K562 (cell line): ENCODE data around the gene EMC1. TPM values are rescaled to one million over a fixed set of nuclear protein-coding genes. Genes with fewer than 3 reads are reported as not detected.

Source experiments
- CREB5 ChIP-seq: fragments of 250-450 bp; sonication (Bioruptor Pico); IDR thresholded peaks from 2 replicates; pipeline ENCODE4 v1.5.0; 2020; ENCODE audit warnings: mild to moderate bottlenecking
- CSDE1 ChIP-seq, 2 experiments: fragments of 450-650 bp; IDR thresholded peaks; 2 replicates each; pipeline ENCODE4 v1.6.1; 2016; ENCODE audit warnings: mild to moderate bottlenecking in 1 of 2
- KLF13 ChIP-seq: fragments of 450-650 bp; IDR thresholded peaks from 2 replicates; pipeline ENCODE4 v1.6.1; 2016; ENCODE audit warnings: missing genetic modification characterization, low read depth, mild to moderate bottlenecking, missing compliant biosample characterization, moderate library complexity, borderline replicate concordance
- MITF ChIP-seq: IDR thresholded peaks from 2 replicates; pipeline ENCODE4 v1.6.1; 2014; ENCODE audit warnings: antibody characterized with exemption
- MYNN ChIP-seq, 2 experiments: sonication (generic); formaldehyde crosslinking in 1 of 2; IDR thresholded peaks; 2 replicates each; pipeline versions ENCODE4 v1.5.0 to v1.6.1; 2016 to 2020; ENCODE audit warnings: antibody characterized with exemption in 1 of 2, missing genetic modification reagents in 1 of 2
- NR2F6 ChIP-seq: fragments of 450-650 bp; formaldehyde crosslinking; IDR thresholded peaks from 2 replicates; pipeline ENCODE4 v1.4.0; 2020; ENCODE audit warnings: mild to moderate bottlenecking
- PHF8 ChIP-seq: fragments of 200-600 bp; sonication (generic); IDR thresholded peaks from 2 replicates; pipeline ENCODE4 v1.6.1; 2012; ENCODE audit warnings: mixed run types, mild to moderate bottlenecking, inconsistent platforms, low read length, moderate library complexity, borderline replicate concordance
- POLR2AphosphoS2 ChIP-seq: IDR thresholded peaks from 2 replicates; pipeline ENCODE4 v1.6.1; 2012; ENCODE audit warnings: low read length, improper control_type of control experiment
- POLR2AphosphoS5 ChIP-seq: IDR thresholded peaks from 2 replicates; pipeline ENCODE4 v1.6.1; 2011; ENCODE audit warnings: mild to moderate bottlenecking, low read depth, low read length, moderate library complexity; ENCODE audit not compliant: control insufficient read depth, insufficient read depth
- PYGO2 ChIP-seq: fragments of 450-650 bp; IDR thresholded peaks from 2 replicates; pipeline ENCODE4 v1.6.1; 2016; ENCODE audit warnings: mild to moderate bottlenecking, missing genetic modification characterization, moderate library complexity, missing compliant biosample characterization
- RNF2 ChIP-seq: sonication (generic); IDR thresholded peaks from 2 replicates; pipeline ENCODE4 v1.6.1; 2016
- SAFB2 ChIP-seq: fragments of 200-400 bp; formaldehyde crosslinking; IDR thresholded peaks from 2 replicates; pipeline ENCODE4 v1.6.1; 2018; ENCODE audit warnings: borderline replicate concordance, low read length, low read depth, moderate library complexity; ENCODE audit not compliant: severe bottlenecking
- SMAD1 ChIP-seq: fragments of 150-350 bp; IDR thresholded peaks from 2 replicates; pipeline ENCODE4 v1.6.1; 2014; ENCODE audit warnings: low read length, low read depth; ENCODE audit not compliant: partially characterized antibody
- TFAP4 ChIP-seq: sonication (generic); formaldehyde crosslinking; IDR thresholded peaks from 2 replicates; pipeline ENCODE4 v1.8.0; 2022; ENCODE audit warnings: missing genetic modification reagents, mild to moderate bottlenecking, moderate library complexity, borderline replicate concordance
- USF1 ChIP-seq: sonication (generic); formaldehyde crosslinking; IDR thresholded peaks from 2 replicates; pipeline ENCODE4 v1.9.0; 2022; ENCODE audit warnings: mild to moderate bottlenecking, missing genetic modification reagents
- polyA plus RNA-seq, 8 experiments: library from polyadenylated mRNA; depleted of rRNA in 4 of 8; stranded (reverse) in 5 of 8; unstranded in 3 of 8; fragments of >200 nt; fragmentation: Nextera tagmentation in 2 of 8; fragmentation: Illumina TruSeq in 1 of 8; extraction: Ambion mirVana in 2 of 8; extraction: Trizol in 1 of 8; gene quantifications; 2 replicates each; pipeline versions ENCODE4 v1.2.1 to v1.2.3, GENCODE V29; 2011 to 2014; ENCODE audit warnings: inconsistent platforms in 1 of 8, missing spikeins in 1 of 8
- total RNA-seq, 7 experiments: library from RNA; depleted of rRNA in 6 of 7; stranded (reverse); fragments of >200 nt in 6 of 7; fragmentation: Illumina TruSeq in 2 of 7; extraction: Trizol in 2 of 7; gene quantifications; 2 replicates each; pipeline versions ENCODE4 v1.2.1 to v1.2.3, GENCODE V29; 2011 to 2021; ENCODE audit warnings: low replicate concordance in 1 of 7
- TF ChIP-seq, protein P1 (sequence below): fragments of 450-650 bp; IDR thresholded peaks from 2 replicates; pipeline ENCODE4 v1.6.1; 2018; ENCODE audit not compliant: partially characterized antibody
- TF ChIP-seq, protein P2 (sequence below): fragments of 450-650 bp; IDR thresholded peaks from 2 replicates; pipeline ENCODE4 v1.6.1; 2016; ENCODE audit warnings: low read depth, mild to moderate bottlenecking, moderate library complexity

The EMC1 gene
- total and polyA plus RNA-seq, 9 of the 15 experiments (the other 6 are each of a cell fraction or from before 2014, with no cell fraction given) = 17.8 to 88.2 (median 37.4) TPM

- TF ChIP-seq KLF13 (tag) (no peak), PHF8 (no peak), CREB5 (CRISPR knock-in tag) (no peak), CSDE1 (IDR thresholded peaks at IDR 0.05) (no peak), USF1 (CRISPR knock-in tag) (no peak), MITF (no peak), SMAD1 (no peak), NR2F6 (CRISPR knock-in tag) (no peak), POLR2AphosphoS5 (peak; percentile 37; the same call in 1 of the 2 replicates), TFAP4 (CRISPR knock-in tag) (peak; percentile 35; the same call in 1 of the 2 replicates), SAFB2 (no peak), PYGO2 (tag) (no peak), MYNN (IDR thresholded peaks at IDR 0.05) (peak; percentile 8; the same call in 1 of the 2 replicates), MYNN (CRISPR knock-in tag; IDR thresholded peaks at IDR 0.05) (no peak), RNF2 (no peak), POLR2AphosphoS2 (peak; percentile 58; the same call in 1 of the 2 replicates)
- TF ChIP-seq, protein P1, sequence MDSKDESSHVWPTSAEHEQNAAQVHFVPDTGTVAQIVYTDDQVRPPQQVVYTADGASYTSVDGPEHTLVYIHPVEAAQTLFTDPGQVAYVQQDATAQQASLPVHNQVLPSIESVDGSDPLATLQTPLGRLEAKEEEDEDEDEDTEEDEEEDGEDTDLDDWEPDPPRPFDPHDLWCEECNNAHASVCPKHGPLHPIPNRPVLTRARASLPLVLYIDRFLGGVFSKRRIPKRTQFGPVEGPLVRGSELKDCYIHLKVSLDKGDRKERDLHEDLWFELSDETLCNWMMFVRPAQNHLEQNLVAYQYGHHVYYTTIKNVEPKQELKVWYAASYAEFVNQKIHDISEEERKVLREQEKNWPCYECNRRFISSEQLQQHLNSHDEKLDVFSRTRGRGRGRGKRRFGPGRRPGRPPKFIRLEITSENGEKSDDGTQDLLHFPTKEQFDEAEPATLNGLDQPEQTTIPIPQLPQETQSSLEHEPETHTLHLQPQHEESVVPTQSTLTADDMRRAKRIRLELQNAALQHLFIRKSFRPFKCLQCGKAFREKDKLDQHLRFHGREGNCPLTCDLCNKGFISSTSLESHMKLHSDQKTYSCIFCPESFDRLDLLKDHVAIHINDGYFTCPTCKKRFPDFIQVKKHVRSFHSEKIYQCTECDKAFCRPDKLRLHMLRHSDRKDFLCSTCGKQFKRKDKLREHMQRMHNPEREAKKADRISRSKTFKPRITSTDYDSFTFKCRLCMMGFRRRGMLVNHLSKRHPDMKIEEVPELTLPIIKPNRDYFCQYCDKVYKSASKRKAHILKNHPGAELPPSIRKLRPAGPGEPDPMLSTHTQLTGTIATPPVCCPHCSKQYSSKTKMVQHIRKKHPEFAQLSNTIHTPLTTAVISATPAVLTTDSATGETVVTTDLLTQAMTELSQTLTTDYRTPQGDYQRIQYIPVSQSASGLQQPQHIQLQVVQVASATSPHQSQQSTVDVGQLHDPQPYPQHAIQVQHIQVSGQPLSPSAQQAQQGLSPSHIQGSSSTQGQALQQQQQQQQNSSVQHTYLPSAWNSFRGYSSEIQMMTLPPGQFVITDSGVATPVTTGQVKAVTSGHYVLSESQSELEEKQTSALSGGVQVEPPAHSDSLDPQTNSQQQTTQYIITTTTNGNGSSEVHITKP = no peak
- TF ChIP-seq, protein P2, sequence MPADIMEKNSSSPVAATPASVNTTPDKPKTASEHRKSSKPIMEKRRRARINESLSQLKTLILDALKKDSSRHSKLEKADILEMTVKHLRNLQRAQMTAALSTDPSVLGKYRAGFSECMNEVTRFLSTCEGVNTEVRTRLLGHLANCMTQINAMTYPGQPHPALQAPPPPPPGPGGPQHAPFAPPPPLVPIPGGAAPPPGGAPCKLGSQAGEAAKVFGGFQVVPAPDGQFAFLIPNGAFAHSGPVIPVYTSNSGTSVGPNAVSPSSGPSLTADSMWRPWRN = no peak
Measured at GRCh38 chr1:19260211-19261138, 9.2 kb upstream of the EMC1 start (continued).
